Breast epithelium (tissue), 4 donors: ENCODE data around the gene IQCF2. TPM values are rescaled to one million over a fixed set of nuclear protein-coding genes. Genes with fewer than 3 reads are reported as not detected.

ENCODE experiments used
- DNase-seq, 2 donors: peaks; one replicate each; pipeline ENCODE4 v3.0.0-alpha.2; 2019; ENCODE audit warnings: low spot score in 2 of 2
- H3K27ac ChIP-seq, 2 donors: fragments of 200-600 bp; sonication (generic) in 1 of 2; one replicate each; pipeline ENCODE4 v1.5.1; 2016 to 2019; ENCODE audit warnings: mild to moderate bottlenecking in 1 of 2
- H3K27me3 ChIP-seq, 2 donors: fragments of 200-600 bp; sonication (generic) in 1 of 2; one replicate each; pipeline versions ENCODE4 v1.5.1 to v1.6.0; 2017 to 2019; ENCODE audit warnings: control low read depth in 1 of 2, mild to moderate bottlenecking in 1 of 2
- H3K36me3 ChIP-seq: fragments of 200-600 bp; one replicate; pipeline ENCODE4 v1.5.1; 2019
- H3K4me1 ChIP-seq, 2 donors: fragments of 200-600 bp; sonication (generic); one replicate each; pipeline ENCODE4 v1.5.1; 2016 to 2019; ENCODE audit warnings: control low read depth in 1 of 2
- H3K4me3 ChIP-seq, 3 donors: fragments of 200-600 bp; sonication (generic); 1 replicate in 2 of 3; 2 replicates in 1 of 3; pipeline ENCODE4 v1.5.1; 2016 to 2019; ENCODE audit warnings: mild to moderate bottlenecking in 3 of 3, moderate library complexity in 2 of 3
- H3K9me3 ChIP-seq, 2 donors: fragments of 200-600 bp; sonication (generic) in 1 of 2; one replicate each; pipeline ENCODE4 v1.5.1; 2016 to 2019; ENCODE audit warnings: control low read depth in 1 of 2
- CTCF ChIP-seq, 3 donors: fragments of 450-650 bp; IDR thresholded peaks; one replicate each; pipeline ENCODE4 v1.5.1; 2016 to 2017; ENCODE audit warnings: antibody characterized with exemption in 3 of 3, mild to moderate bottlenecking in 3 of 3, moderate library complexity in 3 of 3
- POLR2A ChIP-seq: fragments of 450-650 bp; IDR thresholded peaks from one replicate; pipeline ENCODE4 v1.6.1; 2016; ENCODE audit warnings: antibody characterized with exemption, mild to moderate bottlenecking, moderate library complexity
- POLR2AphosphoS5 ChIP-seq, 3 donors: sonication (generic); formaldehyde crosslinking; IDR thresholded peaks; one replicate each; pipeline ENCODE4 v1.6.1; 2017; ENCODE audit warnings: antibody characterized with exemption in 3 of 3
- intact Hi-C: fragments of 100-400 bp; cut with DNase I; formaldehyde crosslinking; loops from one replicate; pipeline ENCODE4 v1.15.1; 2023; ENCODE audit warnings: low total_unique reads
- total RNA-seq, 3 donors: library from RNA; depleted of rRNA; stranded (reverse); fragments of >200 nt; gene quantifications; one replicate each; pipeline ENCODE4 v1.1.0, GENCODE V29; 2016

IQCF2 gene
- total RNA-seq, 3 donors from 2014 or later = not detected

GRCh38 chr3:51817375-51817774, 44.0 kb upstream of the IQCF2 start:
- no peak for DNase-seq

GRCh38 chr3:51819151-51819550, 42.3 kb upstream of the IQCF2 start:
- H3K4me1 ChIP-seq = no peaks in the 10 kb centered on the region
- H3K9me3 ChIP-seq = no peaks in the 10 kb centered on the region
- no peaks in the 10 kb centered on the region for H3K36me3 ChIP-seq
- no peaks in the 10 kb centered on the region for H3K27me3 ChIP-seq
- no peak for TF ChIP-seq POLR2A
- intact Hi-C loops = no loop called here
- H3K4me3 ChIP-seq = no peak overlapping the region
- H3K27ac ChIP-seq = no peak overlapping the region
- no peak for DNase-seq

More at GRCh38 chr3:51817375-51817774, 44.0 kb upstream of the IQCF2 start:
- Histone ChIP-seq H3K27me3 (no peaks in the 10 kb centered on the region), H3K27ac (no peak overlapping the region), H3K36me3 (no peaks in the 10 kb centered on the region), H3K4me3 (no peak overlapping the region), H3K4me1 (no peaks in the 10 kb centered on the region), H3K9me3 (no peaks in the 10 kb centered on the region)
- intact Hi-C loops = no loop called here
- TF ChIP-seq CTCF (IDR thresholded peaks at IDR 0.05) (no peak), POLR2AphosphoS5 (IDR thresholded peaks at IDR 0.05) (no peak), POLR2A (no peak)

GRCh38 chr3:51819709-51820406, 41.6 kb upstream of the IQCF2 start:
- no peaks in the 10 kb centered on the region for H3K9me3 ChIP-seq
- H3K36me3 ChIP-seq = no peaks in the 10 kb centered on the region
- no peak overlapping the region for H3K27ac ChIP-seq
- H3K4me1 ChIP-seq = no peaks in the 10 kb centered on the region
- no peaks in the 10 kb centered on the region for H3K27me3 ChIP-seq
- DNase-seq = no peak
- TF ChIP-seq POLR2A (no peak), CTCF (IDR thresholded peaks at IDR 0.05) (no peak), POLR2AphosphoS5 (IDR thresholded peaks at IDR 0.05) (no peak)
- intact Hi-C loops = no loop called here
- H3K4me3 ChIP-seq = no peak overlapping the region

- H3K4me1 ChIP-seq = no peaks in the 10 kb centered on the region
- H3K36me3 ChIP-seq = no peaks in the 10 kb centered on the region
- H3K27me3 ChIP-seq = no peaks in the 10 kb centered on the region
- intact Hi-C loops = no loop called here
- TF ChIP-seq POLR2A (no peak), CTCF (IDR thresholded peaks at IDR 0.05) (no peak), POLR2AphosphoS5 (IDR thresholded peaks at IDR 0.05) (no peak)
- no peak overlapping the region for H3K27ac ChIP-seq
- H3K9me3 ChIP-seq = peaks cover 7 to 16% of the 10 kb centered on the region in 2 donors
- no peak overlapping the region for H3K4me3 ChIP-seq
- no peak for DNase-seq
Measured at GRCh38 chr3:51828297-51828696, 33.1 kb upstream of the IQCF2 start.

- Histone ChIP-seq H3K27ac (no peak overlapping the region), H3K4me1 (no peaks in the 10 kb centered on the region), H3K4me3 (no peak overlapping the region), H3K27me3 (no peaks in the 10 kb centered on the region), H3K36me3 (no peaks in the 10 kb centered on the region), H3K9me3 (peaks cover 7 to 16% of the 10 kb centered on the region in 2 donors)
- DNase-seq = no peak
- intact Hi-C loops = no loop called here
- TF ChIP-seq CTCF (IDR thresholded peaks at IDR 0.05) (no peak), POLR2A (no peak), POLR2AphosphoS5 (IDR thresholded peaks at IDR 0.05) (no peak)
Measured at GRCh38 chr3:51830345-51830744, 31.1 kb upstream of the IQCF2 start.
